ENCODE data around the gene KRT31.
"Not testable (repeated sequence)": the region's sequence is repeated elsewhere in the genome, so short reads cannot be mapped to it uniquely, and the experiment has no call there.

The KRT31 gene

GRCh38 chr17:41417127-41417526 lies 19.7 kb upstream of the KRT31 start:
- peak; percentile 72 for DNase-seq

DNA sequence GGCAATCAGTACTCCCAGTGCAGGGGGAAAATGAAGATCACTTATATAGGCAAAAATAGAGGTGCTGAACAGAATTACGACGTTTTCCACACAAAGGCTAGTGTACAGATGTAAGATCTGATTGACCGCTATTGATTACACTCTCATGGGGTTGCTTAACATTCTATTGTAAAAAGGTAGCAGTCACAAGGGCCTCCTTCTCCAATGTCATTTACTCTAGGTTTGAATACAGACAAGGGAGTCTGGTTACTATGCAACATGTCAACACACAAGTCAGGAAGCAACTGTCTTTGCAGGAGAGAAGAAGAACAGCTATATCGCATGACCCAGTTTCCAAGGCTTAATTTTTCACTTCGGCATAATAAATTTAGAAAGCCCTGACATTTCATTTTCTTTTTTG lies 19.1 kb upstream of the KRT31 start:
- DNase-seq: peak; percentile 70

GRCh38 chr17:41415833-41416335 lies 18.5 kb upstream of the KRT31 start:
- DNase-seq: no peak

DNA sequence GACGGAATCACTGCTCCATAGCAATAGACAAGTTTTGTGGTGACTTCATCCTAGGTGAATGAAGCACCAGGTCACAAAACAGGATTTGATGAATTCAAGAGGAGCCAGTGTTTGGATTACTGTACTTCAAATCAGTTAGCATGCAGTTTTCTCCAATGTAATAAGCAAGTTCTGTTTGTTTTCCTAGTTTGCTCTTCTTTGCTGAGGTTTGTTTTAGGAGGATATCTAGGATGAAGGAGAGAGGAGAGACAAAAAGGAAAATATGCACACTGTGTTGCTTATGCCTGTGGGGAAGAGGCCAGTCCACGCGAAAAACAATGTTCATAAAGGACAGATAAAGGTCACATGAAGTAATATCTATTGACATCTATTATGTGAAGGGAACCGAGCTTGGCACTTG lies 18.0 kb upstream of the KRT31 start:
- DNase-seq: no peak

- DNase-seq: no peak
These were observed 16.6 kb upstream of the KRT31 start for GRCh38 chr17:41413982-41414381.

DNA sequence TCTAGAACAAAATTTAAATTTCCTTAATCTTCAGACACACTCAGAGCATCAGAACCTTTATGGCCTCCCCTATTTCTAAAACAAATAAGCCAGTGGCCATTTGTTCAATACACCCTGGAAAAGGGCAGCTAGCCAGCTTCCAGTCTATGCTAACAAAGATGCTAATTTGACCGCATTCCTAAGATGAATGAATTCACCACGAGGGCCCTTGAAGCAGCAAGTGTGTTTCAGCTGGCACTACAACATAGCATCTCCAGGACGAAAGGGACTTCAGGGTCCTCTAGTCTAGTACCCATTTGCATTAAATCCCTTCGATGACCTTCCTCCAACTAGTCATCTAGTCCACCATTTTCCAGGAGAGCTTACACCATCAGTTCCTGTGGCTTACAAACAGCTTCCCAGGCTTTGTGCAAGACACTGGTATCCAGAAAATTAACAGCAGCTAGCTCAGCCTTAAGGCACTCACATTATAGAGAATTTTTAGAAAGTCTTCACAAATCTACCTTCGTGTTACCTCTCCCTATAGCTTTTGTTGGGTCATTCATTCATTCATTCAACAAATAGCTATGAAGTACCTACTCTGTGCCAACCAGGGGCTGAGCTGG lies 16.0 kb upstream of the KRT31 start:
- DNase-seq: peak; percentile 32

- no peak for DNase-seq
These were observed 13.8 kb upstream of the KRT31 start for GRCh38 chr17:41411072-41411840.

GRCh38 chr17:41407226-41407625 lies 9.8 kb upstream of the KRT31 start:
- no peak for DNase-seq

DNA sequence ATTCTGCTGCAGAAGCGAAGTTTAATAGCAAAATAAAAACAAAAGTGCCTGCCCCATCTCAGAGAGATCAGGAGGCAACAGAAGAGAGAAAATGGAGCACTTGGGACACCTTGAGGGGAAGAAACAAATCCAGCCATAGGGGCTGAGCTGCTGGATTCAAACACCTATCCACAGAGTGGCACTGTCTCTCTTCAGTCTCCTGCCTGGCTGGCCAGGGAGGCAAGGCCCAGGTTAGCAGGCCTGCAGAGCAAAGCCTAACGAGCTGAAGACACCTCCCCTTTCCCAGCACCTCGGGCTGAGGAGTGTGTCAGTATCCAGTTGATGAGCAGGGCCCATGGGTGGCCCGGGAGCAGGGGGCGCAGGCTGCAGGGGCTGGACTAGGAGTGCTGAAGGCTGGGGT lies 8.8 kb upstream of the KRT31 start:
- DNase-seq: no peak

DNA sequence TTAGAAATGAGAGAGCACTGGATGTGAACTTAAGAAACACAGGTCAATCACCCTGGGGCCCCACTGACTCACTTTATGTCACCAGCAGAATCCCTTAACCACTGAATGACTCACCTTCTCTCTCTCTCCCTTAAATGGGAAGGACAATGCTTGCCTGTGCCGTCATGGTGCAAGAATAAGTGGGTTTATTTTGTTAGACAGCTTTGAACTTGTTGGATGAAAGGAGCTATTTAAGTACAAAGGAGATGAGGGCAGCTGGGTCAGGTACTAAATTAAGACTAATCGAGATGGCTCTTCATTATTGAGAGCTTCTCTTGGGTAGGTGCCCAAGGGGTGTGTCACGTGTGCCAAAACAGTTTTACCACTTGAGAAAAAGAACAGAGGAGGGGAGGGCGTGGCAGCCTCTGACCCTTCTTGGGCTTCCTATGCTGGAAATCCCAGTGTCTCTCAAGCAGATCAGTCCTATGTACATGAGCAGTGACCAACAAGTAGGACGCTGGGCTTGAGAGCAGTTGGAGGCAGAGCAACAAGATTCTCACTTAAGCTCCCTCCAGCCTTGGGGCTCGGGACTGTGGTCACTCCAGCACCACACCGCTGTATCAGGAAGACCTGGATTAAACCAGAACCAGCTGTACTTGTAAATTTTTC lies 6.7 kb upstream of the KRT31 start:
- DNase-seq: peak; percentile 23

GRCh38 chr17:41403404-41404023 lies 6.1 kb upstream of the KRT31 start:
- DNase-seq: no peak

DNA sequence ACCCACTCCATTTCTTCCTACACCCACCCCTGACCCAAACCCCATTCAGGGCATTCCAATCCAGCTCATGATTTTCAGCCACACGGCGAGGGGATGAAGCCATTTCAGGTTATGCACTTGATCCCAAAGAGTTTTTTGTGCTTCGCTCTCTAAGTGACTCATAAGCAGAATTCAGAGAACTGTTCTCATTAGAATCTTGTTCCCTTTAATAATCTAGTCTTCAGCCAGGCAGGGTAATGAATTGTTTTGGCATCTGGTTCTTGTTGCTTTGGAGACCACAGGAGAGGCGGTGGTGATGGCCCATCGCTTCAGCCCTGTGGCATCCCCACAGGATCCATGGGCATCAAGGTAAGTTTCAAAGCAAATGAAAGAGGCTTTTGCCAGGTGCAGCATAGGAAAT lies 4.8 kb upstream of the KRT31 start:
- DNase-seq: no peak

- no peak for DNase-seq
These were observed 1.1 kb downstream of the KRT31 start for GRCh38 chr17:41396340-41396739.

DNA sequence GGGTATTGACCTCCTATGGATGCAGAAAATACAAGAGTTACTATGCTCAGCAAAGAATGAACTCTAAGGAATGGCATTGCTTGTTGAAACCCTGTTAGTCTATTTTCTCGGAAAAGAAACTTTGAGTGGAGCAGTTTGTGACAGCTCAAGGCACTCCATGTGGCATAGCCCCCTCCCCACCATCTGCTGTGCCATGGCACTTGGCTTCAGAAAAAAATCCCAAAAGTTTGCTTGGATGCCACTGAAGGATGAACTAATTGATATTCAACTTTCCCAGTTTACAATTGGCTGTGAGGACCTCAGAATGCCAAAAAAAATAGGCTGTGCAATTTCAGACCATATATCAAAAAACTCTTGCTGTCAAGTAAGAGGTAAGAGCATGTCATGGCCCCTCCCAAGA lies 1.8 kb downstream of the KRT31 start:
- no peak for DNase-seq

GRCh38 chr17:41395044-41395443 lies 2.4 kb downstream of the KRT31 start:
- DNase-seq: not testable (repeated sequence)

DNA sequence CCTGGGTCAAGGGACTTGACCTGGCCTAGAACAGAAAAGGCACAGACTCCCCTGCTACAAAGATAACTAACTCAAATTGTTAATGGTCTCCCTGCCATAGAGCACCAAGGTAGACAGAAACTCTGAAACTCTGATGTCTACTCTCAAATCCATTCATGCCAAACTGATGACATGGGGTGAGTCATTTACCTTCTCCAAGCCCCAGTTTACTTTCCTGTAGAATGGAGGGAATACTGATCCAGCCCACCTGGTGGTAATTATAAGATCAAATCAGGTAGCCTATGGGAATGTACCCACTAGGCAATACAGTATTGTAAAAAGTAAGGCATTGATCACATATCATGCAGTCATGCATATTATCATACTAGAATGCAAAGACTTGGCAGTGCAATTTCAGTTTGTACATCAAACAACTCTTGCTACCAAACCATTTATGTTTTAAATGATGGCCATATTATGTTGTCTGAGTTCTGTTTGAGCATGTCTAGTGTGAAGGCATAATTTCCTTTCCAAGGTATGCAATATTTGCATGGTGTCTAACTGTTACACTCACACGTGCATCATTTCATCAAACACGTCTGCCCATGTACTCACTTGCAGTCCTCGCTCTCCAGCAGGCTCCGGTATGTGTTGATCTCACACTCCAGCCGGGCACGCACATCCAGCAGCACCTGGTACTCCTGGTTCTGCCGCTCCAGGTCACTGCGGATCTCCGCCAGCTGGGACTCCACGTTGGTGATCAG lies 3.0 kb downstream of the KRT31 start:
- DNase-seq: no peak

DNA sequence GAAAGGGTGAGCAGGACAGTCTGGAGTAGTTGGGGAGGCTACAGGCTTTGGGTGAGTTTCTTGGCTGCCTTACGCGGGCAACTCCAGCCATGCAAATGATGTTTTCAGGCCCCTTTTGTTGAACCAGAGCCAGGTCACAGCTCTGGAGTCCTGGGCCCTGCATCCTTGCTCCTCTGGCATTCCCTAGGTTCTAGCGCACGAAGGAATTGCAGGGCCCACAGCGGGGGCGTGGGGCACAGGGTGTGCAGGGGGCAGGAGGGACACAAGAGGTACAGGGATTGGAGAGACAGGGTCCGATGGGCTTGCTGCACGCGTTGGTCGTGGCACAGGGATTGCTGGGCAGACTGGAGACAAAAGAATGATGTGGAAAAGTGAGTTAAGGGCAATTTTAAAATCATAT lies 3.6 kb downstream of the KRT31 start:
- no peak for DNase-seq

- no peak for DNase-seq
These were observed 4.1 kb downstream of the KRT31 start for GRCh38 chr17:41393294-41393693.

DNA sequence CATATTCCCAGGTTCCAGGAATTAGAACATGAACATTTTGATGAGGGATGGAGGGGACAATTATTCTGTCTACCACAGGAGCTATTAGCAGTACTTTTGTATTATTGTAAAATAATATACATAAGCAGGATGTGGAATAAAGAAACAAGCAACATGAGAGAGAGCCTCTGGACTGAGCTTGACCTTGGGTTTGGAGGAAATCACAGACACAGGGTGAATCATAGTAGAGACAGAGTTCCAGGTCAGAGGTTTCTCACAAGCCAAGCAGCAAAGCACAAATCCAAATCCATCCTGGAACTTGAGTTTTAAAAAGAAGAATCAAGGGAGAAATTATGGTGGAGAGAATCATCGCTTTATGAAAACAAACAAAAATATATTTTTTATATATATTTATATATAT lies 5.1 kb downstream of the KRT31 start:
- no peak for DNase-seq

GRCh38 chr17:41391535-41391934 lies 5.9 kb downstream of the KRT31 start:
- no peak for DNase-seq

DNA sequence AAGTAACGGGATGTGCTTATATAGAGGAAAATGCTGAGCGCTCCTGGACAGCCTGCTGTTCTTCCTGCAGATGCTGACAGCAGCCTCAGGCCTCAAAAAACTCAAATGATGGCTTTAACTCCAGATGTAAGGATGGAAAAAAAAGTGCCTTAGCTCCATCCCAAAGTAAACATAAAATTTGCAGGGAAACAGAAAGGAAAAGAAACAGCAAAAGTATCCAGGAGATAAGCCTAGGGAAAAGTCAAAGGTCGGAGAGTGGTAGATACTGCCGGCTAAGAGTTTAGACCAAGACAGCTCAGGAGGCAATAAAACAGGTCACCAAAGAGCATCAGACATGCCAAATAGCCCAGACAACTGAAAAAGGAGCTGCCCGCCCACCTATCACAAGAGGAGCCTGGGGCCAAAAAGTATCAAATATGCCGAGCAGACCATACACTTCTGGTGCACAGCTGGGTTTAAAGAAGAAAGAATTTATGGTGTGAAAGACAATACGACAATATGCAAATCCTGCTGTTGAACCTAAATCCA lies 6.9 kb downstream of the KRT31 start:
- no peak for DNase-seq

DNA sequence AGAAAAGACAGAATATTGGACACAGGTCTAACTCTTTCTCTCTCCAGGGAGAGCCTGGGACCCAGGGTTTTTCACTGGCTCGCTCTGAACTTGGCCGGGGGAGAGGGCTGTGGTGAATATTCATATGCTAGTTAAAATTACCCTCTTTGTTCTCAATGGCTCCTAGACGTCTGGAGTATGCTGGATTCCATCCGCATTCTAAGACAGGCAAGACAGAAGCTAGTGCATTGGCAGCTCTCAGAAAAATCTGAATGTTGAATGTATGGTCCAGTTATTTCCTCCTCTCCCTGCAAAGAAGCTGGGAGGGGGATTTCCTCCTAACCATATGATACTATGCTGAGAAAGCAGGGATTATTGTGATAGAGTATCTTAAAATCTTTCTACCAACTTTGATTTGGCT lies 9.7 kb downstream of the KRT31 start:
- no peak for DNase-seq

DNA sequence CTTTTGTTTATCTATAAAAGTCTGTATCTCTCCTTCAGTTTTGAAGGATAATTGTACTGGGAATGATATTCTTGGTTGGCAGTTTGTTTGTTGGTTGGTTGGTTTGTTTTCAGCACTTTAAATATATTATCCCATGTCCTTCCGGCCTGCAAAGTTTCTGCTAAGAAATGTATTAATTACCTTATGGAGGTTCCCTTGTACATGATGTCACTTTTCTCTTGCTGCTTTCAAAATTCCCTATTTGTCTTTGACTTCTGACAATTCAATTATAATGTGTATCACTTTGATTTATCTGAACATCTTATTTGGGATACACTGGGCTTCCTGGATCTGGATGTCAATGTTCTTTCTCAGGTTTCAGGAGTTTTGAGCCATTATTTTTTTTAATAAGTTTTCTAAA lies 11.2 kb downstream of the KRT31 start:
- no peak for DNase-seq
